NOMO-1 (cell line): ENCODE data around the gene MED13L.
"Not testable (repeated sequence)": the region's sequence is repeated elsewhere in the genome, so short reads cannot be mapped to it uniquely, and the experiment has no call there.

Source experiments
- DNase-seq, 2 experiments: peaks; one replicate each; lab custom pipeline; 2025; ENCODE audit not compliant: unreplicated experiment in 2 of 2; lab: John Stamatoyannopoulos, UW

Gene MED13L

GRCh38 chr12:115993737-115994136, 283.8 kb downstream of the MED13L start:
- DNase-seq = no peak

GRCh38 chr12:115990241-115990640, 287.3 kb downstream of the MED13L start:
- DNase-seq = no peak

GRCh38 chr12:115988625-115989563, 288.6 kb downstream of the MED13L start:
- no peak for DNase-seq

- DNase-seq = no peak
These were observed 289.3 kb downstream of the MED13L start for GRCh38 chr12:115988212-115988611.

DNA sequence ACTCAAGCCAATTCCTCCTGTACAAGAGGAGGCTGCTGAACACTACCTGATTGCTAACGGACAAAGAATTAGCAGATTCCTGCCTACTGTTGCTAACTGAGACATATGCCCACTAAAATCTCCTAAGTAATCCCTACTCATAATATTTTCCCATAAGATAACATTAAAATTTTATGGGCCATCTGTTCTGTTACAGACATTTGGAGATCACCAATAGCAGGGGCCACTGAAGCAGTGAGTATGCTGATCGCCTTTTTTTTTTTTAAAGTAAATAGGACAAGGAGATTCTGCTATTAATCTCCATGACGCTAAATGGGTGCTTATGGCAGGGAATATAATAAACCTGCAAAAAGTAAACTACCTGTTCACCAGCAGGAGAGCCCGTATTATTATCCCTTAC, 292.9 kb downstream of the MED13L start:
- no peak for DNase-seq

GRCh38 chr12:115983226-115983798, 294.2 kb downstream of the MED13L start:
- no peak for DNase-seq

DNA sequence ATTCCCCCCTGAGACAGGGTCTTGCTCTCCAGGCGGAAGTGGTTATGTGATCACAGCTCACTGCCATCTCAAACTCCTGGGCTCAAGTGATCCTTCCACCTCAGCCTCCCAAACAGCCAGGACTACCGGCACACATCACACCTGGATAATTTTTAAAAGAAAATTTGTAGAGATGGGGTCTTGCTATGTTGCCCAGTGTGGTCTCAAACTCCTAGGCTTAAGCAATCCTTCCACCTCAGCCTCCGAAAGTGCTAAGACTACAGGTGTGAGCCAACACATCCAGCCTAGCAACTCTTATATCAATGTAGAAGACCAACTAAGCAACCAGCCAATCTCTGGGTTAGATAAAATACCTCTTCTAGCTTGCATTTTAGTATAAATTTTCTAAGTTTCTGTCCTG, 297.2 kb downstream of the MED13L start:
- no peak for DNase-seq

- DNase-seq = no peak
These were observed 297.6 kb downstream of the MED13L start for GRCh38 chr12:115979851-115980250.

DNA sequence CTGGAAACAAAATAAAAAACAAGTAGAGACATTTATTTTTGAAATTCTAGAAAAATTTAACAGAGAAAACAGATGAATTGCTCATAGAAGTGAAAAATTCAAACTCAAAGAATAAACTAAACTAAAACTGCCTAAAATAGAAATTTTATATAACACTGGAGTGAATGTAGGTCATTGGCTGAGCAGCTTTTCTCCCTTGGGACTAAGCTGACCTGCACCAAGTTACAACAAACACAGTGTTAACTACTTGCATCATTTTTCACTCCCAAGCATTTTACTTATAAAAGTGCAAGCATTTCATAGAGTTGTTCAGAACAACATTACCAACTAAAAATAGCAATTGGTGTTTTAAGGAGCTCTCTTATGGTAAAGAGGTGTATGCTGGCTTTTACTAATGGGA, 298.1 kb downstream of the MED13L start:
- DNase-seq = no peak

DNA sequence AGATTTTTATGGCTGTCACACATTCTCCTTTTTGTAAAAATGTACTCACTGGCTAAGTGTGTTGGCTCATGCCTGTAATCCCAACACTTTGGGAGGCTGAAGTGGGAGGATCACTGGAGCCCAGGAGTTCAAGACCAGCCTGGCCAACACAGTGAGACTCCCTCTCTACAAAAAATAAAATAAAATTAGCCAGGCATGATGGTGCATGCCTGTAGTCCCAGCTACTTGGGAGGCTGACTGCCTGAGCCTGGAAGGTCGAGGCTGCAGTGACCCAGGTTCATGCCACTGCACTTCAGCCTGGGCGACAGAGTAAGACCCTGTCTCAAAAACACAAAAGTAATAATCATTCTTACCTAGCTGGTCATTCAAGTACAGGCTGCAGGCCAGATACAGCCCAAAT, 300.7 kb downstream of the MED13L start:
- not testable (repeated sequence) for DNase-seq

GRCh38 chr12:115975411-115975810, 302.1 kb downstream of the MED13L start:
- no peak for DNase-seq

DNA sequence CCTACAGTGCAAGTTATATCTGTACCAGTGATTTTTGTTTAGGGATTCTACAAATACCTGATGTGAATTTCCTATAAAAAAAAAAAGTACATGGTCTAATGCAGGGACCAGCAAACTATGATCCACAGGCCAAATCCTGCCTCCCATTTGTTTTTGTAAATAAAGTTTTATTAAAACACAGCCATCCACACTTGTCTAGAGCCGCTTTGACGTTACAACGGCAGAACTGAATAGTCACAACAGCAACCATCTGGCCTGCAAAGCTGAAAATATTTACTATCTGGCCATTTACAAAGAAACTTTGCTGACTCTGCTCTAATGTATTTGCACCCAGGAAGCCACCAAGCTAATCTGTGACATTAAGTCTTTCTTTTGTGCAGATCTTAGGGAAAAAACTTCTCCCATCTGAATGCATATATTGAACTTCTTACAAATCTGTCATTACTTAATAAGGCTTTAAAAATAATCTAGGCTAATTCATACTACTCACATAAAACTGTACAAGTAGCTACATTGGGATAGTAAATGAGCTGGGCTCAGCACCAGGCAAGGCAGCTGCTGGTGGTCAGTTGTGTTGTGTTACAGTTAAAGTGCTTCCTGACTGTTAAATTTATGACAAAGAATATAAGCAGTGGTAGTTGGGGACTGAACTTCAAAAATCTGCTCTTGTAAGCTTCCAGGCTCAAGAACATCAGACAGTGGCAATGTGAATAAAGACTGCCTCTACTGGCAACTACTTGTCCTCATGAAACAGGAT, 303.3 kb downstream of the MED13L start:
- DNase-seq = no peak

- DNase-seq = no peak
These were observed 304.4 kb downstream of the MED13L start for GRCh38 chr12:115973066-115973465.

DNA sequence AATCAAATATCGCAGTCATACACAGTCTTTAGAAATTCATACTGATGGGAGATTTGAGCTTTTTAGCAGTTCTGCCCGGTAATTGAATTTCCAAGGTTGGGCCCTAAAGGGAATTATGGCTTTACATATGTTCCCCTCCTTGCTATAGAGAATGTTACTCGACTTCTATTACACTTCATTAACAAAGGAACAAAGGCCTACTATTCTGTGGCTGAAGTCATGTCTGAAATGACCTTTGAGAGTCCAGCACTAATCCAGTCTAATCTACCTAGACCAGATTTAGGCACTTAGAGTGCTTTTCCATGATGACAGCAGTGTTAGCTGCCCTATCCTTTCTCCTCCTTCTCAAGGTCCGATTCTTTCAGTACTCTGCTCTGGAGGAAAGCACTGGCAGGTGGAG, 305.3 kb downstream of the MED13L start:
- no peak for DNase-seq

GRCh38 chr12:115968211-115968610, 309.3 kb downstream of the MED13L start:
- no peak for DNase-seq

GRCh38 chr12:115966376-115966775, 311.1 kb downstream of the MED13L start:
- no peak for DNase-seq

GRCh38 chr12:115964626-115965025, 312.9 kb downstream of the MED13L start:
- DNase-seq = no peak

GRCh38 chr12:115964214-115964613, 313.3 kb downstream of the MED13L start:
- no peak for DNase-seq

DNA sequence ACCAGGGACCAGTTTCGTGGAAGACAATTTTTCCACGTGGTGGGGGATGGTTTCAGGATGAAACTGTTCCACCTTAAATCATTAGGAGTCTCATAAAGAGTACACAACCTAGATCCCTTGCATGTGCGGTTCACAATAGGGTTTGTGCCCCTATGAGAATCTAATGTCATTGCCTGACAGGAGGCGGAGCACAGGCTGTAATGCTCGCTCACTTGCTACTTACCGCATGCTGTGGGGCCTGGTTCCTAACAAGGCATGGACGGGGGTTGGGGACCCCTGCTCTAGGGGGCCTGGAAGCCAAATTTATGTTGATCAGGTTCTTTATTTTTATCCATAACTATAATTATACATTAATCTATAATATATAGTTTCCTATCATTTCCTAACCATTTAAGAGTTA, 315.3 kb downstream of the MED13L start:
- DNase-seq = no peak

DNA sequence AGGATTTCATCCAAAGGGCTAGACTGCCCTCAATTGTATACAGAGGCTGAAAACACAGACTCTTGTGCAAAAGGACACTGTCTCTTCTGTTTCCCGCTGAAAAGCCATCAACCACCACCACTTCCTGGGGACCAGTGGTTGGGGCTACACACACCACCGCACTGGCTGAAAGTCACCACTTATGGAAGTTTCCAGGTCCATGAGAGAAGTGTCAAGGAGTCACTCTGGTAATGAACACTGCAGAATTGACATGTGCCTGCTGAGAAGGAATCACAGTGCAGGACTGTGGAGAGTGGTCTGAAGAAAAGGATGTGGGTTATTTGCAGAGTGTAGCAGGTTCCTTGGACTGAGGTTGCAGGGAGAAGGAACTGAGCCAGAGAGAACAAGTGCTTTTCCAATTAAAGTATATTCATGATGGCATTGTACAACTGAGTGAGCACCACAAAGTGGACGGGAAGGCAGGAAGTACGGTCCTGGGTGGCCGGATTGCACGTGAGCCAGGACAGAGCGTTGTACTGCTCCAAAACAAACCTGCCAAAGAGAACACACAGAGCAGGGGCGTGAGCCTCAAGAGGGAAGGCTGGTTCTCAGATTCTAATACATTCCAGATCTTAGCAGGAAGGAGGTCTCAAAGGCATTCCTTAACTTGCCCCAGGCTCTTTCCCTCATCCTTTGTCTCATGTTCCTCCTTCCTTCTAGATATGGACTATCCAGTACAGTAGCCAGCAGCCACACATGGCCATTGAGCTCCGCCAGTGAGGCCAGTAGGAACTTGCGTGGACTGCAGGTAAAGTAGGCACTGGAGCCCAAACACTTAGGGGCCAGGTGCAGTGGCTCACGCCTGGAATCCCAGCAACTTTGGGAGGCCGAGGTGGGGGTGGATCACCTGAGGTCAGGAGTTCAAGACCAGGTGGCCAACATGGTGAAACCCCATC, 316.4 kb downstream of the MED13L start:
- DNase-seq = no peak
